Medulla oblongata (tissue), 1 donor: ENCODE data around the gene RNU6-9.
"Not testable (repeated sequence)": the region's sequence is repeated elsewhere in the genome, so short reads cannot be mapped to it uniquely, and the experiment has no call there.

Source experiments
- DNase-seq: peaks from one replicate; pipeline ENCODE4 v3.0.0-alpha.2; 2015; ENCODE audit errors: extremely low spot score

RNU6-9 gene

DNA sequence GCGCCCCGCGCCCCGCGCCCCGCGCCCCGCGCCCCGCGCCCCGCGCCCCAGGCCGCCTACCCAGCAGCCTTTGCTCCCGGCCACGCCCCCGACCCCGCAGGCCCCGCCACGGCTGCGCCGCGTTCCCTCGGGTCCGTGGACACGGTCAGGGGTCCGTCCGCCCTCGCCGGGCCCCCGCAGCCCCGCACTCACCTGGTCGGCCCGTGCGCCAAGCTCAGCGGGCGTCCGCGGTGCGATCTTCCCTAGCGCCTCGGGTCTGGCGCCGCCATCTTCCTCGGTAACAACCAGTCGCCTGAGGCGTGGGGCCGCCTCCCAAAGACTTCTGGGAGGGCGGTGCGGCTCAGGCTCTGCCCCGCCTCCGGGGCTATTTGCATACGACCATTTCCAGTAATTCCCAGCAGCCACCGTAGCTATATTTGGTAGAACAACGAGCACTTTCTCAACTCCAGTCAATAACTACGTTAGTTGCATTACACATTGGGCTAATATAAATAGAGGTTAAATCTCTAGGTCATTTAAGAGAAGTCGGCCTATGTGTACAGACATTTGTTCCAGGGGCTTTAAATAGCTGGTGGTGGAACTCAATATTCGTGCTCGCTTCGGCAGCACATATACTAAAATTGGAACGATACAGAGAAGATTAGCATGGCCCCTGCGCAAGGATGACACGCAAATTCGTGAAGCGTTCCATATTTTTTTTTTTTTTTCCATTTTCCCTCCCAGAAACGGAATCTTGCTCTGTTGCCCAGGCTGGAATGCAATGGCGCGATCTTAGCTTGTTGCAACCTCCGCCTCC, at the start of gene RNU6-9, which contains the start of gene MED16:
TSS of gene RNU6-9 (plus strand) at position 591 of the 796 bp plus-strand sequence.
TSS of gene MED16 (minus strand) at position 294 of the 796 bp plus-strand sequence. CDS start 2,056 bp downstream, outside the sequence.
- DNase-seq = peak; percentile 97

DNA sequence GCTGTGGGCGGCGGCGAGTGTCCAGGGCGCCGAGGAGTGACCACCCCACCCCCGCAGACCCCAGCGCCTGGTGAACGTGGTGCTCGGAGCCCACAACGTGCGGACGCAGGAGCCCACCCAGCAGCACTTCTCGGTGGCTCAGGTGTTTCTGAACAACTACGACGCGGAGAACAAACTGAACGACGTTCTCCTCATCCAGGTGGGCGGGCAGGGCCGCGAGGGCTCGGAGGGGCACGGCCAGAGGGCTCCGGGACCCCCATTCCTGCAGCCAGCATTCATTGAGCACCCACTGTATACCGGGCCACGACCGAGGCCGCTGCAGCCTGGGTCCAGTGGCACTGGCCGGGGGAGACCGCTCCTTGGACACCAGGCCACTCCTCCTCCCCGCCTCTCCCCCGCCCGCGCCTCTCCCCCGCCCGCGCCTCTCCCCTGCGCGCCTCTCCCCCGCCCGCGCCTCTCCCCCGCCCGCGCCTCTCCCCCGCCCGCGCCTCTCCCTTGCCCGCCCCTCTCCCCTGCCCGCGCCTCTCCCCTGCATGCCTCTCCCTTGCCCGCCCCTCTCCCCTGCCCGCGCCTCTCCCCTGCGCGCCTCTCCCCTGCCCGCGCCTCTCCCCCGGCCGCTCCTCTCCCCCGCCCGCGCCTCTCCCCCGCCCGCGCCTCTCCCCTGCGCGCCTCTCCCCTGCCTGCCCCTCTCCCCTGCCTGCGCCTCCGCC, 49.3 kb upstream of the RNU6-9 start:
- no peak for DNase-seq

DNA sequence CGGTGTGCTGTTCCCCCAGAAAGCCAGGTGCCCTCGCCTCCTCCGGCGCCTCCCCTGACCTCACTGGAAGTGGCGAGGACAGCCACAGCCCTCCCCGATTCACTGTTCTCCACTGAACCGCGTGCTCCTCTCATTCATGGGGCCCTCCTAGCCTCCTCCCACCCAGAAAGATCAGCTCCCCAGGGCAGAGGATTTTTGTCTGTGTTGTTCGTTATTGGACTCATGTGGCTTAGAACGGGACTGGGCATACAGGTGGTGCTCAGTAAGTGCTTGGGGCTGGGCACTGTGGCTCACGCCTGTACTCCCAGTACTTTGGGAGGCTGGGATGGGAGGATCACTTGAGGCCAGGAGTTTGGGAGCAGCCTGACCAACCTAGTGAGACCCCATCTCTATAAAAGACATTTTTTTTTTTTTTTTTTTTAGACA, 48.7 kb upstream of the RNU6-9 start:
- no peak for DNase-seq

DNA sequence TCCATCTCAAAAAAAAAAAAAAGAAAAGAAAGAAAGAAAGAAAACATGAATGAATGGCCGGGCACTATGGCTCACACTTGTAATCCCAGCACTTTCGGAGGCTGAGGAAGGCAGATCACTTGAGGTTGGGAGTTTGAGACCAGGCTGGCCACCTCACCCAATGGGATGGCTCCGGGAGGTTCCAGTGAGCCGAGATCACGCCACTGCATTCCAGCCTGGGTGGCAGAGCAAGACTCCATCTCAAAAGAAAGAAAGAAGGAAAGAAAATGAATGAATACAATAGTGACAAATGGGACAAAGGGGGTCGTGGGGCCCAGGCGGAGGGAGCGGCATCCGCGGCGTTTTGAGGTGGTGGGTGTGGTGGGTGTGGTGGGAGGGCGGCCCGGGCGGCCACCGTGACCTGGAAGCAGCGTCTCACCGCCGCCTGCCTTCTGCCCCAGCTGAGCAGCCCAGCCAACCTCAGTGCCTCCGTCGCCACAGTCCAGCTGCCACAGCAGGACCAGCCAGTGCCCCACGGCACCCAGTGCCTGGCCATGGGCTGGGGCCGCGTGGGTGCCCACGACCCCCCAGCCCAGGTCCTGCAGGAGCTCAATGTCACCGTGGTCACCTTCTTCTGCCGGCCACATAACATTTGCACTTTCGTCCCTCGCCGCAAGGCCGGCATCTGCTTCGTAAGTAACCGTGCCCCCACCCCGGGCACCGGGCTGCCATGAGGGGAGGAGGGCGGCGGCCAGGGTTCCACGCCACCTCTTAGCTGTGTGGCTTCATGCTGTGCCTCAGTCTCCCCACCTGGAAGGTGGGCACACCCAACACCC, 47.4 kb upstream of the RNU6-9 start:
- no peak for DNase-seq

DNA sequence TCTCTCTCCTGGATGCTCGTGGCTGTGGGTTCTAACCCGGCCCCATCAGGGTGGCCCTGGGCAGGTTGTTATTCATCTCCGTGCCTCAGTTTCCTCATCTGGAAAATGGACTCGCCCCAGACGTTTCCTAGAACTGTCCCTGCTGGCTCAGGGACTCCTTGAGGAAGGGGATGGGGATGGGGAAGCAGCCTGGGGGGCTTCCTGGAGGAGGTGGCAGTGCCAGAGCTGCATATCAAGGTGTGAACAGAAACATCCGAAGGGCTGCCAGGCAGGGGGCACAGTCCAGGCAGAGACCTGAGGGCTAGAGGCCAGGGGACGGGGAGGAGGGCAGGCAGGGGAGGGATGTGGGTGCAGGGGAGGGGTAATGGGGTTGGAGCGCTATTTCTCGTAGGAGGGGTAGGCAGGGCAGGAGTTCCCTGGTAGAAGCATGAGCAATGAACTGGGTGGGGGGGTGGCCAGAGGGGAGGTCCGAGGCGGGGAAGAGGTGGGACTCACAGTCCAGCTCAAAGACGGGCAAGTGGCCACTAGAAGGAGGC, 44.8 kb upstream of the RNU6-9 start:
- no peak for DNase-seq

DNA sequence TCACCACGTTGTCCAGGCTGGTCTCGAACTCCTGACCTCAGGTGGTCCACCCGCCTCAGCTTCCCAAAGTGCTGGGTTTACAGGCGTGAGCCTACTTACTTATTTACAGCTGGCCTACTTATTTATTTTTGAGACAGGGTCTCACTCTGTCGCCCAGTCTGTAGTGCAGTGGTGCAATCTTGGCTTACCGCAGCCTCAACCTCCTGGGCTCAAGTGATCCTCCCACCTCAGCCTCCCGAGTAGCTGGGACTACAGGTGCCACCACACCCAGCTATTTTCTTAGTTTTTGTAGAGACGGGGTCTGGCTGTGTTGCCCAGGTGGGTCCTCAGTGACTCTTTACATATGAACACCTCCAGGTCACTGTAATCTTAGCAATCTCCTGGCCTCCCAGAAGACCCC, 44.1 kb upstream of the RNU6-9 start:
- DNase-seq = not testable (repeated sequence)

DNA sequence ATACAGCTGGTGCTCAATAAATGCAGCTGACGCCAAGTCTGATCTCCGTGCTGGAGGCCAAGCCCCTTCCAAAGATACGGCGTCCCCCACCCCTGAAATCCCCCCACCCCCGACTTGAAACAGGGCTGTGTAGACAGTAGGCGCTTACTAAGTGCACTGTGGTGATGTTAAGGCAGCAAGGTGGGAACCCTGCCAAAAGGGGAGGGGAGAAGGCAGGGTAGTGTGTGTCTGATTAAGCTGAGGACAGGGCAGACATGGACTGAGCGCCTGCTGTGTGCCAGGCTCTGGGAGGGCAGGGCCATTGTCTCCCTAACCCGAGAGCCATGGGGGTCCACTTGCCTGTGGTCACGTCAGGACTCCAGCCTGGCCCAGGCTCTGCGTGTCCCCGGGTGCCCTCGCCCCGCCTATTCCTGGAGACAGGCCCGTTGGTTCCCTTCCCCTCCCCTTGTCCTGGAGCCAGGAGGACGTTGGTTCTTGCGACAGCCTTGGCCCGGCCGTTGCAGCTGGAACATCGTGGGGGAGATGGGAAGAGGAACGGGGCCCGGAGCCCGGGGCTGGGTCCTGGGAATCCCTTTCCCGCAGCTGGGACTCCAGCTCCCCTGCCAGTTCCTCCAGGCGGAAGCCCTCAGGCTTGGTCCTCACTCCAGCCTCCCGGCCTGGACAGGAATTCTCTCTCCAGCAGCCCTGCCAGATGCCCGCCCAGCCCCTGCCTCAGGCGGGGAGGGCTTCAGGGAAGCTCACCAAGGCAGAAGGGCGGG, 42.9 kb upstream of the RNU6-9 start:
- peak; percentile 47 for DNase-seq

DNA sequence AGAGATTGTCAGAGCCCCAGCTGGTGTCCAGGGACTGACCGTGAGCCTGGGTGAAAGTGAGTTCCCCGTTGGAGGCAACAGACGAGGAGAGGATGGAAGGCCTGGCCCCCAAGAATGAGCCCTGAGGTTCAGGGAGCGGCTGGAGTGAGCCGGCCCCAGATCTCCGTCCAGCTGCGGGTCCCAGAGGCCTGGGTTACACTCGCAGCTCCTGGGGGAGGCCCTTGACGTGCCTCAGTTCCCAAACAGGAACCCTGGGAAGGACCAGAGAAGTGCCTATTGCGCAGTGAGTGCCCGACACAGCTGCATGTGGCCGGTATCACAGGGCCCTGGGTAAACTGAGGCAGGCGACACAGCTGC, 42.3 kb upstream of the RNU6-9 start:
- DNase-seq = no peak

DNA sequence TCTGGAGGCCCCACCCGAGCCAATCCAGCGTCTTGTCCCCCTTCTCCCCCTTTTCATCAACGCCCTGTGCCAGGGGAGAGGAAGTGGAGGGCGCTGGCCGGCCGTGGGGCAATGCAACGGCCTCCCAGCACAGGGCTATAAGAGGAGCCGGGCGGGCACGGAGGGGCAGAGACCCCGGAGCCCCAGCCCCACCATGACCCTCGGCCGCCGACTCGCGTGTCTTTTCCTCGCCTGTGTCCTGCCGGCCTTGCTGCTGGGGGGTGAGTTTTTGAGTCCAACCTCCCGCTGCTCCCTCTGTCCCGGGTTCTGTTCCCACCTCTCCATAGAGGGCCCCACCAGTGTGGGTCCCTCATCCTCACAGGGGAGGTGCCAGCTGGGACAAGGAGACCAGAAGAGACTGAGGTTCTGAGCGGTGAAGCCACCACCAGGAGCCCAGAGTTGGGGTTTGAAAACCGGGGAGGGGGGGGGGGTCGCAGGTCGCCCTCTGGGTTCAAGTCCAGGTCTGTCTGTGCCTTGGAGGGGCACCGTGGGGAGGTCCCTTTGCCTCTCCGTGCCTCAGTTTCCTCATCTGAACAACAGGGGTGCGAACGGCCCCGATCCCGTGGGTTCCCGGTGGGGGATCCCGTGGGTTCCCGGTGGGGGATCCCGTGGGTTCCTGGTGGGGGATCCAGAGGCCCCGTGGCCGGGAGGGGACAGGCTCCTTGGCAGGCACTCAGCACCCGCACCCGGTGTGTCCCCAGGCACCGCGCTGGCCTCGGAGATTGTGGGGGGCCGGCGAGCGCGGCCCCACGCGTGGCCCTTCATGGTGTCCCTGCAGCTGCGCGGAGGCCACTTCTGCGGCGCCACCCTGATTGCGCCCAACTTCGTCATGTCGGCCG, 40.9 kb upstream of the RNU6-9 start, which contains the start of gene ELANE:
TSS of gene ELANE (plus strand) at position 168 of the 878 bp plus-strand sequence. CDS start at position 194, 26 bp downstream.
- no peak for DNase-seq

DNA sequence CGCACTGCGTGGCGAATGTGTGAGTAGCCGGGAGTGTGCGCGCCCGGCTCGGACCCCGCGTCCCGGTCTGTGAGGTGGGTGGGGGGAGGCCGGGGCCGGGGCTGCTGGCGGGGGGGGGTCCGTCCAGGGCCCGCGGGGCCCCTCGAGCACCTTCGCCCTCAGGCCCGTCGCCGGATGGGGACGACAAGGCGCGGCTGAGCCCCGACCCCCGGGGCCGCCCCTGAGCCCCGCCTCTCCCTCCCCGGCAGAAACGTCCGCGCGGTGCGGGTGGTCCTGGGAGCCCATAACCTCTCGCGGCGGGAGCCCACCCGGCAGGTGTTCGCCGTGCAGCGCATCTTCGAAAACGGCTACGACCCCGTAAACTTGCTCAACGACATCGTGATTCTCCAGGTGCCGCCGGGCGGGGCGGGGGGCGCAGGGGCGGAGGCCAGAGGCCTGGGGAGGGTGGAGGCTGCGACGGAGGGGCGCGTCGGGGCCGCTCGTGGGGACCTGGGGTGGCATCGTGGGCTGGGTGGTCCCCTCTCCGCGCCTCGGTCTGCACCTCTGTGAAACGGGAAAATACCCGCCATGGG, 40.2 kb upstream of the RNU6-9 start:
- no peak for DNase-seq

DNA sequence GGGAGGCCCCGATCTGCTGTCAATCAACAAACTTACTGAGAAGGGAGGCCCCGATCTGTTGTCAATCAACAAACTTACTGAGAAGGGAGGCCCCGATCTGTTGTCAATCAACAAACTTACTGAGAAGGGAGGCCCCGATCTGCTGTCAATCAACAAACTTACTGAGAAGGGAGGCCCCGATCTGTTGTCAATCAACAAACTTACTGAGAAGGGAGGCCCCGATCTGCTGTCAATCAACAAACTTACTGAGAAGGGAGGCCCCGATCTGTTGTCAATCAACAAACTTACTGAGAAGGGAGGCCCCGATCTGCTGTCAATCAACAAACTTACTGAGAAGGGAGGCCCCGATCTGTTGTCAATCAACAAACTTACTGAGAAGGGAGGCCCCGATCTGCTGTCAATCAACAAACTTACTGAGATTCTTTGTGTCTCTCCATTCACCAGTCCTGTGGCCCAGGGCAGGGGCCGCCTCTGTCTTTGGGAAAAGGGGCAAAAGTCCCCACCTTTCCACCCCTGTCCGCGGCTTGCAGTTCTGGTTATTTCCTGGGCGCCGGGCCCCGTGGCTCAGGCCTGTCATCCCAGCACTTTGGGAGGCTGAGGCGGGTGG, 39.6 kb upstream of the RNU6-9 start:
- DNase-seq = not testable (repeated sequence)

DNA sequence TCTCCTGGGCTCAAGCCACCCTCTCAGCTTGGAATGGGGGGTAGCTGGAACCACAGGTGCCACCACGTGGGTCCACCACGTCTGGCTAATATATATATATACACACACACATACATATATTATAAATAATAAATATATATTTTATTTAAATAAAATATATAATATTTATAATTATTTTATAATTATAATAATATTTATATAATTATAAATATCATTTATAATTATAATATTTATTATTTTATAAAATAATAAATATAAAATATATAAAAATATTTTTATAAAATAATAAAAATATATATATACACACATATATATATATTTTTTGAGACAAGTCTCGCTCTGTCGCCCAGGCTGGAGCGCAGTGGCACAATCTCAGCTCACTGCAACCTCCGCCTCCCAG, 38.7 kb upstream of the RNU6-9 start:
- DNase-seq = no peak

DNA sequence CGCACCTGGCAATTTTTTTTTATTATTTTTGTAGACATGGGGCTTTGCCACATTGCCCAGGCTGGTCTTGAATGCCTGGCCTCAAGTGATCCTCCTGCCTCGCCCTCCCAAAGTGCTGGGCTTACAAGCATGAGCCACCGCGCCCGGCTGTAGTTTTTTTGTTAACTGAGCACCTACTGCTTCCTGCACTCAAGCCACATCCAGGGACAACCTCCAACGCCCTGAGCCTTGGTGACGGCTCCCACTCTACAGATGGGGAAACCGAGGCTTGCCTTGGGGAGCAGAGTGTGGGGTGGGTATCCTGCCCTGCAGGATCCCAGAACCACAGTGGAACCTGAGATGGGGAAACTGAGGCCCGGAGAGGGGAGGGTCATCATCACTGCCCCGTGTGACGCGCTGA, 38.1 kb upstream of the RNU6-9 start:
- no peak for DNase-seq

DNA sequence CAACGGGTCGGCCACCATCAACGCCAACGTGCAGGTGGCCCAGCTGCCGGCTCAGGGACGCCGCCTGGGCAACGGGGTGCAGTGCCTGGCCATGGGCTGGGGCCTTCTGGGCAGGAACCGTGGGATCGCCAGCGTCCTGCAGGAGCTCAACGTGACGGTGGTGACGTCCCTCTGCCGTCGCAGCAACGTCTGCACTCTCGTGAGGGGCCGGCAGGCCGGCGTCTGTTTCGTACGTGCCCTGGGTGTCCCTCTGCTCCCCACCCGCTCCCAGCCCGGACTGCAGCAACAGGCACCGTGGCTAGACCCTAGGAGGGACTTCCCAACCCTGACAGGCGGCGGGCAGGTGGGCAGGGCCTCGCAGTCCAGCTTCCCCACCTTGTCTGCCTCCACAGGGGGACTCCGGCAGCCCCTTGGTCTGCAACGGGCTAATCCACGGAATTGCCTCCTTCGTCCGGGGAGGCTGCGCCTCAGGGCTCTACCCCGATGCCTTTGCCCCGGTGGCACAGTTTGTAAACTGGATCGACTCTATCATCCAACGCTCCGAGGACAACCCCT, 37.6 kb upstream of the RNU6-9 start:
- no peak for DNase-seq

DNA sequence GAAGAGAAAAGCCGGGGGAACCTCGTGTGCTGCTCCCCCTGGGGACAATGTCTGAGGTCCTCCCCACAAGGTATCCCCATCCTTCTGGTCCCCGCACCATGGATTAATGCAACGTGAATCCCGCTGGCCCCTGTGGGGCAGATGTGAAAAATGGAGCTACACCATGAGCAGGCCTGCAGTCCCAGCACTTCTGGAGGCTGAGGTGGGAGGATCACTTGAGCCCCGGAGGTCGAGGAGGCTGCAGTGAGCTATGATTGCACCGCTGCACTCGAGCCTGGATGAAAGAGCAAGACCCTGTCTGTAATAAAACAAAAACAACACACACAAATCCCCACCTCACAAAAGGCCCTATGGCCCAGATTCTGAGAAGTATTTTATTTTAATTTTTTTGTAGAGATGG, 35.0 kb upstream of the RNU6-9 start:
- DNase-seq = no peak

DNA sequence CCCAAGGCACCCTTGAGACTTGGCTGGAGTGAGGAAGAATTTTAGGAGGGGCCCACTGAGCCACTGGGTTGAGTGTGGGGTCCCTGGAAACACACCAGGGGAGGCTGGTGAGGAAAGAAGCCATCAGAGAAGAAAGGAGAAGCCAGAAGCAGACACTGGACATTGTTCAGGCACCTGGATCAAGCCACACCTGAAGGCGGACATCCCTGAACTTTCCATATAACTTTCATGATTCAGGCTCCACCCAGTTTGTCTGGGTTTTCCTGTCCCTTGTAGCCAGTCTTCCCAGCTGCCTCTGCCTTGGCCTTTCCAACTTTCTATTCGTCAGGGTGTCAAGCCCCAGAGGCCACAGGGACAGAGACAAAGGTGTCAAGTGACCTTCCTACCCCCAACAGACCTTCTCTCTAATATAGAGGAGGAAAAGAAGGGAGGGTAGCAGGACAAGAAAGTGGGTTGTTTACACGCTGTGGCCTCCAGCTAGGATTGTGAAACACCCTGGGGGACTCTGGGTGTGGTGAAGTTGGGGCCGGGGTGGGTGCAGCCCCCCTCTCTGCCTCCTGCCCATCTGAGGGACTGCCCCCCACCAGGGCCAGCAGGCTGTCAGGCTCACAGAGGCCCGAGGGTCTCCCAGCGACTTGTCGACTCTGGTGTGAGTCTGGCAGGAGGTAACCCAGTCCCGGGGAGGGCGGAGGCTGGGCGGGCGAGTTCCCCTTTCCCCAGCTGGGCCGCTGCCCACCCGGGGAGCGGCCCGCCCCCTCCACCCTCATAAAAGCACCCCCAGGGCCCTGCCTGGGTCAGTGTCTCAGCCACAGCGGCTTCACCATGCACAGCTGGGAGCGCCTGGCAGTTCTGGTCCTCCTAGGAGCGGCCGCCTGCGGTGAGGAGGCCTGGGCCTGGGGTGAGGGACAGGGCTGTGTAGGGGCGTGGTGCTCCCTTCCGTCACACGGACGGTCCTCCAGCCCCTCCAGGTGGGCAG, 34.1 kb upstream of the RNU6-9 start, which contains the start of gene CFD:
TSS of gene CFD (plus strand) at position 797 of the 976 bp plus-strand sequence. CDS start at position 823, 26 bp downstream.
- peak; percentile 44 for DNase-seq

DNA sequence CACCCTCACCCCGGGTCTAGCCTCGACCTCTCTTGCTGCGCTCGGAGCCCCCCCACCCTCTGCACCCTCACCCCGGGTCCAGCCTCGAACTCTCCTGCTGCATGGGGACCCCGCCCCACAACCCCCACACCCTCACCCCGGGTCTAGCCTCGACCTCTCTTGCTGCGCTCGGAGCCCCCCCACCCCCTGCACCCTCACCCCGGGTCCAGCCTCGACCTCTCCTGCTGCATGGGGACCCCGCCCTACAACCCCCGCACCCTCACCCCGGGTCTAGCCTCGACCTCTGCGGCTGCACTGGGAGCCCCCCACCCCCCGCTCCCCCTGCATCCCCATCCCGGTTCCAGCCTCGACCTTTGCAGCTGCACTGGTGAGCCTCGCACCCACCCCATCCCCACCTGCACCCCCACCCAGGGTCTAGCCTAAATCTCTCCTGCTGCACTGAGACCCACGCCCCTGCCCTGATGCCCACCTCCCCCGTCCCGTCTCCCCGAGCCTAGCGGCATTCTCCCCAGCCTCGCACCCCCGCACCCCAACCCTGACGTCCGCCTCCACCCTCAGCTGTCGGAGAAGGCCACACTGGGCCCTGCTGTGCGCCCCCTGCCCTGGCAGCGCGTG, 32.0 kb upstream of the RNU6-9 start:
- DNase-seq = no peak
